ENCODE results near the gene ADARB2.

Gene ADARB2

DNA sequence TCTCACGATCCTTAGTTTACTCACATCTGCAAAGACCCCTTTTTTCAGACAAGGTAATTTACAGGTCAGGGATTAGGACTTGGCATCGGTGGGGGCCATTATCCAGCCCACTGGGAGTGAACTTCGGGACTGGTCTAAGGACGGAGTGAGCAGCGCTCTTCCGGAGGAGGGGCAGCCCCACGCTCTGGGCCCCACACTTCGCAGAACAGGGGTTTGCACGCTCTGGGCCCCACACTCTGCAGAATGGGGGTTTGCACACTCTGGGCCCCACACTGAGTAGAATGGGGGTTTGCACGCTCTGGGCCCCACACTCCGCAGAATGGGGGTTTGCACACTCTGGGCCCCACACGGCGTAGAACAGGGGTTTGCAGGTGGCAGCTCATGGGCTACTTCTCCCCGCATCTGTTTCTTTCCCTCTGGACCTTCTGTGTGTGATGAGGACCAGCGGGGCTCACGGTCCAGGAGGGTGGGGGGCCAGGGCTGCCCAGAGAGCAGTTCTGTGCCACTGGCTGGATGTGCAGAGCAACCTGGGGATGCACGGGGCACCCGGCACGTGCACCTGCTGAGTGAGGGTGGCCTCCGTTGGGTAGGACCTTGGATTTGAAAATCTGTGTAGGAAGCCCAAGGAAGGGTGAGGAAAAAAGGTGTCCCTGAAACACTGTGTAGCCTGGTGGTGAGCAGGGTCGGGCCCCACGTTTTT is 546.4 kb downstream of the ADARB2 start:
- DNase-seq = no peak

DNA sequence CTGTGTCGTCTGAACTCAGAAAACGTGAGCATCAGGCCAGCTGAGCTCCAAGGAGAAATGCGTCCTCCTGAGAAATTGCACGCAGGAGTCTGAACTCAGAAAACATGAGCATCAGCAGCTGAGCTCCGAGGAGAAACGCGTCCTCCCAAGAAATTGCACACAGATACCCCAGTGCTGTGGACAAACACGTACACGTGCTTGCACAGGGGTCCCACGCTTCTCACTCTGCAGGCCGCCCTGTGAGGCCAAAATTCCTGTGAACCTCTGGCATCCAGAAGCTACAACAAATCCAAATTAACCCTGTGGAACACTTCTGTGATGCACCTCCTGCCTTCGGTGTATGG is 547.3 kb downstream of the ADARB2 start:
- no peak for DNase-seq

GRCh38 chr10:1189166-1190051 is 547.9 kb downstream of the ADARB2 start:
- no peak for DNase-seq

GRCh38 chr10:1188558-1189135 is 548.7 kb downstream of the ADARB2 start:
- no peak for DNase-seq

DNA sequence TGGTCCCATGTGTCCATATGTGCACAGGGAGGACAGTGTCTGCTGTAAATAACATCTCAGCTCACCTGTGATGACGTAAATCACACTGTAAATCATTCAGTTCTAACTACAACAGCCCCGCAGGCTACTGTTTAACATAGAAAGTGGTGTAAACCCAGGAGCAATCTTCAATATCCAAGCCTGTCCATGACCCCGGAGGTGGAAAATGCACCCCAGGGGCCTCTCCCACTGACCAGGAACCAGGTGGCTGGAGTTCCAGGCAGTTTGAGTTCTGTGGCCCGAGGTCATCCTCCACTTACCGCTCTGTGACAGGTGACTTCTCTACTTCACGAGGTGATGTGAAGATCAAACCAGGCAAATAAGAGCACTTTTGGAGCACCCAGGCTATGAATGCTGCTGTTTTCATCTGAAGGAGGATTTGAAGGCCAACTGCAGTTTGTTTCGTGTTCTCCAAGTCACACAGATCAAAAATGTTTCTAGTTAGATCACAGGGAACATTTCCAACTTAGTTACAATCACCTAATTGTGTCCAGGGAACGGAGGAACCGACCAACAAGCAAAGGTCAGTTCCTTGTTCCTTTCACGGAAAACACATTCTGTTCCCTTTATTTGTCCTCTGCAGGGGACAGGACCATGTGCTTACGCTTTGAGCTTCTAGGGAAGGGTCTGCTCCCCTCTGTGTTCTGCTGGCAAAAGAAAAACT is 549.3 kb downstream of the ADARB2 start:
- DNase-seq = no peak

- no peak for DNase-seq
Measured at GRCh38 chr10:1187151-1187854, 550.0 kb downstream of the ADARB2 start.

DNA sequence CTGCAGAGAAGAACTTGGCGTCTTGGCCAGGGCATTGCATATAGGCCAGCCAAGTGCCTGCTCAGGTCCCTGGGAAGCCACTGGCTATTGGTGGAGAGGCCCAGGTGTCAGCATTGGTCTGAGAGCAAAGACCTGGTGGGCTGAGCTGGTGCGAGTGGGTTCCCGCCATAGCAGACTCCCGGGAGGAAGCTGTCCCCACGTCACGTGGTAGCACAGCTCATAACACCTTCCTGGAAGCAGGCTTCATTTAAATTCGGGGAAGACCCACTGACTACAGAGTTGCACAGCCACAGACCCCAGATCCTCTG is 550.7 kb downstream of the ADARB2 start:
- DNase-seq = no peak

GRCh38 chr10:1185911-1186682 is 551.2 kb downstream of the ADARB2 start:
- DNase-seq = no peak

DNA sequence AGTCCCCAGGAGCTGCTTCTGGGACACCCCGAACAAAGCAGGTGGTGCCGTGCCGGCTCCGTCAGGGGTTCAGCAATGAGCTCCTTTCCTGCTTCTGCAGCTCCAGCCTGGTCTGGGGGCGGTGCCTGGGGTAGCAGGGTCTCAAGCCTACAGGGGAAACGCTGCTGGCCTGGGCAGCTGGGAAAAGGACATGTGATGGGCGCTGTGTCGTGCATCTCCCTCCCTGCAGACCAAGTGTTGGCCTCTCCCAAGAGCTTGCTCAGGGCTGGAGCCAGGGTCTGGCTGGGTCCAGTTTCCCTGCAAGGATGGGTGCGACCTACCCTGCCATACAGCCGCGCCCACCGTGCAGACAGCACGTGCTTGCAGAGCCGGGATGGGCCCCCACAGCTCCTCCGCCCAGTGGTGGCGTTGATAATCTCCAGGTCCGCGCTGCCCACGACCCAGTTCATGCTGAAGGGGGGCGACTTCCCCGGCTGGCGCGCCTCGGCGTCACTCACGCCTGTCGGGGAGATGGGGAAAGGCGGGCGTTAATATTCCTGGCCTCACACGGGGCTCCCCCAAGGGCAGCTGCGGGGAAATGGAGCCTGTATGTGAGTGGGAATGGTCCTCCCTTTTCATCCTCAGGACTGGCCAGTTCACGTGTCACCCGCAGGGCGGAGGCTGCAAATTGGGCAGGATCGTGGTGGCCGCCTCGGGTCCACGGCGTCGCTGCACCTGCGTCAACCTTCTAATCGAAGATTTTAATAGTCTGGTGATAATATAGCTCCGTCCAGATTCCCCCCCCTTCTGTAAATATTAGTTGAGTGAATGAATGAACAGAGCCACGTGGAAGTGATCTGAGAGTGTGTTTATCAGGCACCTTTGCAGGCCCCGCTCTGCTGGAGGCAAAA is 552.5 kb downstream of the ADARB2 start:
- no peak for DNase-seq

- DNase-seq = no peak
Measured at GRCh38 chr10:1183701-1184100, 553.6 kb downstream of the ADARB2 start.

GRCh38 chr10:1183033-1183396 is 554.3 kb downstream of the ADARB2 start:
- no peak for DNase-seq

GRCh38 chr10:1182280-1183032 is 554.9 kb downstream of the ADARB2 start:
- DNase-seq = no peak

DNA sequence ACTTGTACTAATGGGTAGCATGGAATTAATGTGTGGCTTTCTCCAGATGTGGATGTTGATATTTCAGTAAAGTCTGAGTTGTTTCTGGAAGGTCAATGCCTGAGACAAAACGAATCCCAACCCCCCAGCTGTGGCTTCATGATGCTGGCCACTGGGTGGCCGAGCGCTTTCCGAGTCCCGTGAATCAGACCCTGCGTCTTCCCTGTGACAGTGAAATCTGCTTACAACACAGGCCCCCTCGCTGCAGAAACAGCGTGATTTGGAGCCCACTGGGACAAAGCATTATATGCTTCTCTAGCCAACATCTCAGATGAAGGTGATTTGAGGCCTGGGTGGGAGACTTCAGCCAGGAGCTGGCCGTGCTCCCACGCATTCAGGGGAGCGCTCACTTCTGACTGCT is 556.5 kb downstream of the ADARB2 start:
- no peak for DNase-seq

- no peak for DNase-seq
Measured at GRCh38 chr10:1180071-1180730, 557.1 kb downstream of the ADARB2 start.

- no peak for DNase-seq
Measured at GRCh38 chr10:1179346-1180070, 557.8 kb downstream of the ADARB2 start.

DNA sequence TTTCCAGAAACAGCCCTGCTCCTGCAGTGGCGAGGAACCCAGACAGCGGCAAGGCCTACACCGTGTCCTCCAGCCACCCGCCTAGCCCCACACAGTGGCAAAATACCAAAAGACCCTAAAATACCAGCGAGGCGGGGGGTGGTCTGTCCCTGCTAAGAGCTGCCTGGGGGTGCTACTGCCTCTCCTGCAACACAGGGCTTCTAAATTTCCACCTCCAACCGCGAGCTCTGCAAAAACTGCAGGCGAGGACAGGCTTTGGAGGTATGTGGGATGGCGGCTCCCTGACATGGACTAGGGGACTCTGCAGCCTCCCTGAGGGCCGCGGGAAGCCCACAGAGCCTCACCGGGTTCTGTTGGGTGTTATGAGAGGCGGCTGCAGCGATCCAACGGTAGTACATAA is 558.8 kb downstream of the ADARB2 start:
- no peak for DNase-seq

DNA sequence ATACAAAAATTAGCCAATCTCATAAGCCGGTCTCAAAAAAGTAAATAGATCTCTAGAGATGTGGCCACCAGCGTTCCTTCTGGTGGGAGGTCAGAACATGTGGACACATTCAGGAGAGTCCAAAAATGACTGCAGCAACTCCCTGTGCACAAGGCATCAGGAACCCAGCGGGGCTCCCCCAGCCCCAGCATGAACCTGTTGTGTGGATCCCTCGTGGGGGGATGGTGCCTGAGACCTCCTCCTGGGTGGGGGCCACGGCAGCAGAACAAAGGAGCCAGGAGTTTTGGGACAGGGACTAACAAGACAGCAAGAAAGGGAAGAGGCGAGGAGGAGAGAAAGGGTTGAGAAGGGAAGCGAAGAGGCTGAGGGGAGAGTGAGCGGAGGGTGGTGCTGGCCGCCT is 559.4 kb downstream of the ADARB2 start:
- DNase-seq = no peak

- no peak for DNase-seq
Measured at GRCh38 chr10:1175956-1176565, 561.3 kb downstream of the ADARB2 start.

GRCh38 chr10:1174022-1174421 is 563.3 kb downstream of the ADARB2 start:
- no peak for DNase-seq

All from DMS 273 treated with DMSO at 0.1 percent for 48 hours (cell line).